ENCODE measurements around the gene KCNJ9.

KCNJ9 gene

DNA sequence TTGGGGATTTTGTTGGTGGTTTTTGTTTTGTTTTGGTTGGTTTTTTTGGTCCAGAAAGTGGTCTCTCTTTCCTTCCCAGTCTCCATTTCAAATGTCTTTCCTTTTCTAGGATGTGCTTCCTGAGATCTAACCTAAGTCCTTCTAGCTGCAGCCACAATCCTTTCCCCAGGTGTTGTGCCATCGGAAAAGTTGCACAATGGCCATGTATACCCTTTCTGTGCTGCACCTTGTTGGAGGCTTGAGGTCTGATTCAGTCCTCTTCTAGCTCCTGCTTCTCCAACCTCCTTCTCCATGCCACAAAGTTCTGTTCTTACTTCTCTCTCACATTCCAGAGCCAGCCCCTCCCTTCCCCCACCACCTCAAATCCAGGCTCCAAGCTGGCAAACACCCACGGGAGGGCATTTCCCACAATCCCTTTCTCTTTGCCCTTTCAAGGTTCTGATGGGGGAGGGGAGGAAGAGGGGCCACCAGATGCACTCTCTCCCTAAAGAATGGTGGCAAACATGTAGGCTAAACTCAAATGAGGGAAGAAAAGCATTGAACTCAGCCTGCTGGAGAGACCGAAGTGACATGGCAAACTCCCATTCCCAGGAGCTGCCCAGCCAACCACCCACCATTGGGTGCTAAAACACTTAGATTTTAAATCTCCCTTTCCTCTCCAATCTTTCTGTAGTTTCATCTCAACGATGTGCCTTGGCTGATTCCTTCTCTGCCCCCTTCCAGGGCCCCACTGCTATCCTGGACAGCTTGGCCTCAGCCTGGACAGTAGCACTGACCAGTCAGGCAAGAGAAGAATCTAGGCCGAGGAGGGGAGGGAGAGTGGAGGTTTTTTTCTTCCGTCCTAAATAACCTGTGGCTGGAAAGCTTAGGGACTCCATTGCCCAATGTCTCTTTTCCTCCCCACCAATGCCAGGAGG is 14.3 kb upstream of the KCNJ9 start:
- DNase-seq (ENCODE audit: low read depth): no peak

DNA sequence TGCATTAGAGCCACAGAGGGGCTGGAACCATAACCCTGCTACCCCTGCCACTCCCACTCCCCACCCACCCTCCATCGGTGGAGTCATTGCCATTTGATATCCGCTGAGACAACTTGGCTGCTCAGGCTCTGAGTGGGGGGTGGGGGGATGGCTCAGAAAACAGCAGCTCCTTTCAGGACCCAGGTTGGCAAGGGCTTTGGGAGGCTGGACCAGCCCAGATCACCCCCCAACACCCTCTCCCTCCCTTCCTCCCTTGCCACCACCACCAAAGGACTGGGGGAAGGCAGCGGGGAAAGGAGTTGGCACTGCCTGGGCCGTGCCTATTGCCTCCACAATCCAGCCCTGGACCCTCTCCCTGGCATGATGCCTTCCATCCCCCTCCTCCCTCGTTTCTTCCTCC is 13.1 kb upstream of the KCNJ9 start:
- no peak for DNase-seq (ENCODE audit: low read depth)

DNA sequence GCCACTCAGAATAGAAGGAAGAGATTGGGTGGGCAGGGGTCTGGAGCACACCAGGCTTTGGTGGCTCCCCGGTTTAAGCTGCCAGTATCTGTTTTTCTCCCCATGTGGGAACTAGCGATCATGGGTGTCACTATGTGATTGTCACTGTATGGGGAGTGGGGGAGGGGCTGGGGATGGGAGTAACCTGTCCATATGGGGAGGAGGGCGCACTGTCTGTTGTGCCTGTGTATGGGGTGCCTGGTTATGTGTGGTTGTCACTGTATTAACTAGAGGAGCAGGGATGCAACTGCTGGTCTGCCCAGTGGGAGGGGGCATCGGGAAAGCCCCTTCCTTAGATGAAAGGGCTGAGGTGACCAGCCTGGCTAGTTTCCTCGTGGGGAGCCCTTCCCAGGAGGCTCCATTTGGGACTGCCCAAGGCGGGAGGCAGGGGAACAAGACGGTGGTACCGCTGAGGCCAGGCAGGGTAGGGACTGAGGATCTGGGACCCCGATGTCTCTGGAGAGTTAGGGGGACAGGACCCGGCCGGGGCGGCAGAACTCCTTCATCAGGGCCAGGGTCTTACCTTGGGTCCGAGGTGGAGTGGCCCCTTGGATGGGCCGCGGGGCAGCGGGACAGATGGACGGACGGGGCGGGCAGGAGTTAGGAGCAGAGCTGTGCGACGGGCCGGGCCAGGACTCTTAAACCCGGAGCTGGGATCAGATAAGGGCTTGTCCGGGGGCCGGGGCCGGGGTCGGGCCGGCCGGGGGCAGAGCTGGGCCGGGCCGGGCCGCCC is 11.7 kb upstream of the KCNJ9 start, which contains the start of gene KCNJ10:
KCNJ10 (minus strand) TSS at position 701 of the 772 bp plus-strand sequence. CDS start 27,628 bp downstream, outside the sequence.
- no peak for DNase-seq (ENCODE audit: low read depth)

DNA sequence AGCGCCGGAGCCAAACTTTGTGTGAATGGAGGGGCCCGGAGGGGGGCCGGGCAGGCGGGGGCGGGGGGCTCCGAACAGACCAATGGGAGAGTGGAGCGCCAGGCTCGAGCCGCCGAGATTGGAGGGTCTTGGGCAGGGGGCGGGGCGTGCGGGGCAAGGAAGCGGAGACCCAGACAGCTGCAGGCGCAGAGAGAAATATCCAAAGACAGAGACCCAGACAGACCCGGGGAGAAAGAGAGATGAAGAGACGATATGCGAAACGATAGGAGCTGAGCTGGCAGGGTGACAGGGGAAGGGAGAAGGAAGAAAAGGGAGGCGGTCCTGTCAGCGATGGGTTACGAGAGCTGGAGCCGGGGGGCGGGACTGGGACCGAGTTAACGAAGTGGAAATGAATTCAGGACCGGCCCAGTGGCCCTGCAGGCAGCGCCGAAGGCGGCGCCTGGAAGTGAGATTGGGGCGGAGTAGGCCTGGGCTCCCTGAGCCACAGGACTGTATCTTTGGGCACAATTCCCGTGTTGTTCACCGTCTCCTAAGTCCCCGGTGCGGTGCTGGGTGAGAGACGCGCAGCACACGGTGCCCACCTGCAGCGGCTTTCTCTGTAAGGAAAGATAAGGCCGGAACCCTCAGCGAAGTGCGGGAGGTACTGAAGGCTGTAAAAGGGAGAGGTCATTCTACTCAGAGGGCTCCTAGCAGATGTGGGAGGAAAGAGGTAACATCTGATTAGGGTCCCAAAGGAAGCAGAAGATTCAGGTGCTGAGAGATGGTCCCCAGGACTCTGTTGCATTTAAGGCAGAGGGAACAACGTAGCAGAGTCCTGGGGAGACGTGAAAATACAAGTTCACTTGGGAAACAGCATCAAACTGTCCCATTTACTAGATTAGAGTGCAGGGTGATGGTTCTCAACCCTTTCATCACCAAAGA is 10.8 kb upstream of the KCNJ9 start:
- no peak for DNase-seq (ENCODE audit: low read depth)

DNA sequence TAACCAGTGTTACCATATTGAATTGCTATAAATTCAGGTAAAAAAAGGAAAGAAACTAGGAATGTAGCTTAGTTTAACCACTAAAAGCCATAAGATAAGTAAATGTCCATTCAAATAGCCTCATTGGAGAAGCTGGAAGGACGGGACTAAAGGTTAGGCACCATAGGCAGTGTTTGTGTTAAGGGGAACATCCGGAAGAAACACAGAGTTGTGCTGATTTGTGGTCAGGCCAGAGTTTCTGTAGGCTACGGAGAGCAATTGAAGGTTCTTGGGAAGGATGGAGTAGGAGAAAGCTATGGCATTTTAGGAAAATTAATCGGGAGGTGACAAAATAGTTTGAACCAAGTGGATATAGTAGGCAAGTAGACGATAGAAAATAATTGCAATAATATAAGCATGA is 10.0 kb upstream of the KCNJ9 start:
- DNase-seq (ENCODE audit: low read depth): no peak

DNA sequence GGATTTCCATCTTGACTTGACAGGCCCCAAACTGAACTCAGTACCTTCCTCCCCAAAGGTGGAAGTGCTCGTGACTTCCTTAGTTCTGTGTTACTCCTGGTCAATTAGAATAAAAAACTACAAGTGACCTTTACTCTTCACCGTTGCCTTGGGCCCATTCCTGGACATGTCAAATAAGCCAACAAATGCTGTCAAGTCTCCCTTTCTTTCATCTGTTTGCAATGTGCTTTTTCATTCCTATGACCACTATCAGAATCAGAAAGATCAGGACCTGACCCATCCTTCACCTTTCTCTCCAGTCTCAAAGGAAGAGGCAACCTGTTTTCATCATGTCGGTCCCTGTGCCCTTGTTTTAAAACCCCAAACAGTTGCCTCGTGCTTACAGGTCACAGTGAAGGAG is 6.5 kb upstream of the KCNJ9 start:
- DNase-seq (ENCODE audit: low read depth): no peak

DNA sequence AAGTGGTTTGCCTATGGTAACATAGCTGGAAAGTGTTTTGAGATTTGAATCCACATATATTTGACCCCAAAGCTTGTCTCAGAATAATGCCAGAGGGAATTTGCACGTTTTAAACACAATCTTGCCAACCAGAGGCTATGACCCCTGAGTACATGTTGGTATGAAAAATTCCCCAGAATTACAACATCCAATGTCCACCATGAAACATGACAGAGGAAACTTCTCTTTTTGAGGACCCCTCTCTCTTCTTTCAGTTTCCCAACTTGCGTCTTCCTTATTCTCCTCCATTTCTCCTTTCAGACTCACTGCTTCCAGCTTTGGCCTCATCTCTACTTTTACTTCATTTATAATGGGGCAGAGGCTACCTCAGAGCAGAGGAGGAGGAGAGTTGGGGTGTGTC is 5.5 kb upstream of the KCNJ9 start:
- DNase-seq (ENCODE audit: low read depth): no peak

DNA sequence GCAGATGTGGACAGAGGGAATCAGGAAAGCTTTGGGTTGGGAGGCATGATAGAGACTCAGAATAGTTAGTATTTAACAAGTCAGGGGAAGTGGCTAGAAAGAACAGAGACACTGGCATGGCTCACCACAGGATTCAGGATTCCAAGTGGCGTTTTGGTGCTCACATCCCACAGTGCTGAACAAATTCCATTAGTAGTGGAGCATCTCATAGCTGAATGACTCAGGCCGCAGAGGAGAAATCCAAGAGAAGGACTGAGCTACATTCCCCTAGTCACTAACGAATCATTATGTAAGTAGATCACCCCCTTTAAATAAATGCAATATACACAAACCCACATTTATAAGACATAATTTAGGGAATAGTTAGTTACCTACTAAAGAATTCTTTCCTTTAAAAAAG is 5.0 kb upstream of the KCNJ9 start:
- DNase-seq (ENCODE audit: low read depth): no peak

DNA sequence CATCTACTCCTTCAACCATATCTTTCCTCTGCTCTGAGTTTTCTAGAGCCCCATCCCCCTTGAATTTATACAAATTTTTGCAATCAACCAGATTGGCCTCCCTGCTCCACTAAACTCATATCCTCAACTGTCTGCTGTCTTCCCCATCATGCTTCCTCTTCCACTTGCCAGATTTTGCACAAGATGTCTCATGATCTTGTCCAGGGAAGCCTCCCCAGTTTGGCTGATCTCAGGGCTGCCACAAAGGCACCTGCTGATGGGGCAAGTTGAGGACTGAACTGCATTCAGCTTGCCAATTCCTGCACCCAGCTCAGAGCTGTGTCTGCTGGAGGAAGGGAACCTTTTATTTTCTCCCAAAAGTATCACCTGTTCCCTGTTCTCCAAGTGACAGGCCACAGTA is 3.9 kb upstream of the KCNJ9 start:
- DNase-seq (ENCODE audit: low read depth): no peak

DNA sequence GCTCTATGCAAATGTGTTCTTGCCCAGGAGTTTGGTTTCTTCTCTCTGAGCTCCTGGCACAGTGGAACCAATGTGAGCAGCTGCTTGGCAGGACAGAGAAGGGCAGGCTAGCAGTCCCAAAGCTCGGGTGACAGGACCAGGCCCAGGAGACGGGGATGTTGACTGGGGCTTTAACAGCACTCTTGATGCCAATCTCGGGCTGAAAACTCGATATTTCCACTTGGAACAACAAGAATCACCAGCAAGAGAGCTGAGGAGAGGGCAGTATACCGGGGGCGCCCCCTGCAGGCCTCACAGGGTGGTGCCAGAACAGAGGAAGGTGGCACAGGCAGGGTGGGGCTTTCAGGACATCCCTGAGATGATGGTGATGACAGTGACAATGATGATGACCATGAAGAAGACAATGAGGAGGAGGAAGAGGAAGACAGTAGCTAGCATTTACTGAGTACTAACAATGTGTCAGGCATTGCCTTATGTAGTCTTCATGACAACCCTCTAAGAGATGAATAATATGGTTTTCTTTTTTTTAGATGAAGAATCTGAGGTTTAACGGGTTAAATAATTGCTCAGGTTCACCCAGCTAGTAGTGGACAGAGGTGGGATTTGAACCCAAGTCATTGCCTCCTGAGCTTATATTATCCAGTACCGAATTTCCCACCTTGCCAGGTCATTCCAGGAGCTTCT is 2.7 kb upstream of the KCNJ9 start:
- DNase-seq (ENCODE audit: low read depth): no peak

DNA sequence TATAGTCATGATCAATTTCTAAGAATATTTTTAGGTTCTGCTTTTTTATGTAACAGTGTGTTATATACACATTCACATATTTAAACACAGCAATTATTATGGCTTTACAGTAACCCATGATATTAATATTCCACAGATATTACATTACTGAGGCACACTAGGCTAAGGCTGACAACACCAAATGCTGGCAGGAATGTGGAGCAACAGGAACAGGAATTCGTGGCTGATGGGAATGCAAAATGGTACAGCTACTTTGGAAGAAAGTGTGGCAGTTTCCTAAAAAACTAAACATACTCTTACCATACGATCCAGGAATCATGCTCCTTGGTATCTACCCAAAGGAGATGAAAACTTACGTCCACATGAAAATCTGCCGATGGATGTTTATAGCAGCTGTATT is 1.9 kb upstream of the KCNJ9 start:
- no peak for DNase-seq (ENCODE audit: low read depth)

DNA sequence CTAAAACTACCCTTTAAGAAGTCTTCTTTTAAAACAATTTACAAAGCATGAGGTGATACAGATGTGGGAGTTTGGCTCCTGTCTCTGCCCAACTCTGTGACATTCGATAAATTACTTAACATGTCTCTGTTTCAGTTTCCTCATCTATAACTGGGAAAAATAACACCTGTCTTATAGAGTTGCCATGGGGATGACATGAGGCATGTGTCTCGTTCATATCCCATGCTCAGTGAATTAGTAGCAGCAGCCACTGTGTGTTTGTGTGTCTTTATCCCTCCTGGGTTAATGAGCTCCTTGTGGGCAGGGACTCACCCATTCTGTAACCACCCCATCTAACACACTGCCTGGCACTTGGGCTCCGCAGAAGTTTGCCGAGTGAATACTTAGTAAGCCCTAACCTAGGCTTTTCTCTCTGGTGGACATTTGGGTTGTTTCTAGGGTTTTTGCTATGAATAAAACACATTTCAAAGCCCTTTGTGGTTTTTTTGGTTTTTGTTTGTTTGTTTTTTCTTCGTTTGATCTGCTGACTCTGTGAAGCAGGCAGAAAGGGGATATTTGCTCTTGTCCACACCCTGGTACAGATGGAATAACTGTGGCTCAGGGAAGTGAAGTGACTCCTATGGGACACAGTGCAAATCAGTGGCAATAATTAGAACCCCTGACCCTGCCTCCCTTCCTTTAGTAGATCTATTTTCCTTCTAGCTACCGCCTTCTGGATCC is 797 bp upstream of the KCNJ9 start:
- no peak for DNase-seq (ENCODE audit: low read depth)

DNA sequence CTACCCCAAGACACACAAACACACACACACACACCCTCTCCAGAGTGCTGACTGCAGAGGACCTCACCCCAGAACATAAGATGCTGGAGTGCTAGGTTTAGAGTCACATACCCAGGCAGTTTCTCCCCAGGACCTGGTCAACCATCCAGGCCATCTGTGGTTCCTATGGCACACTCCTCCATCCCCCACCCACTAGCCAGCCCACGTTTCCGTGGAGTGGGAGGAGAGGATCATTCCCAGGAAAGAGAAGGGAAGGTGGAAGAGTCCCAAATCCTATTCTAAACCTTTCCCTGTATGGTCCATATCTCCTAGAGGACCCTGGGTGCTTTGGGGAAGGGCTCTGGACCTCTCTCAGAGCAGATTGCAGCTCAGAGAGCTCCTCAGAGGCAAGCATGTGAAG is 1.1 kb downstream of the KCNJ9 start:
- DNase-seq (ENCODE audit: low read depth): no peak

DNA sequence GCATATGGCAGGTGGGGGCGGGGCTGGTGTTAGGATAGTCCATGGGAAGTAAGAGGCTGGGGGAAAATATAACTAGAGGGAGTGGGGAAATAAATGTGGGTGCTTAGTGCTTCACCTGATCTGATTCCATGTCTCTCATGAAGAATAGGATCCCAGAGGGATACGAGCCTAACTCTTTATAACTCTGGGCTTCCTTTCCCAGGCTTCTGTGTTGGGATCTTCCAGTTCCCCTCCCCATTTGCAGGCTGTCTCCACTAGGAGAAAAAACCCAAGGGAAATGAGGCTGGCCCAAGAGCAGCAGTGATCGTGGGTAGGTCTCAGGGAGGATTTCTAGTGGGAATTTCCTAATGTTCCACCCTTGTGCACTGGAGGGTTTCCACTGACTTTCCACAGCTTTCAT is 1.6 kb downstream of the KCNJ9 start:
- no peak for DNase-seq (ENCODE audit: low read depth)

DNA sequence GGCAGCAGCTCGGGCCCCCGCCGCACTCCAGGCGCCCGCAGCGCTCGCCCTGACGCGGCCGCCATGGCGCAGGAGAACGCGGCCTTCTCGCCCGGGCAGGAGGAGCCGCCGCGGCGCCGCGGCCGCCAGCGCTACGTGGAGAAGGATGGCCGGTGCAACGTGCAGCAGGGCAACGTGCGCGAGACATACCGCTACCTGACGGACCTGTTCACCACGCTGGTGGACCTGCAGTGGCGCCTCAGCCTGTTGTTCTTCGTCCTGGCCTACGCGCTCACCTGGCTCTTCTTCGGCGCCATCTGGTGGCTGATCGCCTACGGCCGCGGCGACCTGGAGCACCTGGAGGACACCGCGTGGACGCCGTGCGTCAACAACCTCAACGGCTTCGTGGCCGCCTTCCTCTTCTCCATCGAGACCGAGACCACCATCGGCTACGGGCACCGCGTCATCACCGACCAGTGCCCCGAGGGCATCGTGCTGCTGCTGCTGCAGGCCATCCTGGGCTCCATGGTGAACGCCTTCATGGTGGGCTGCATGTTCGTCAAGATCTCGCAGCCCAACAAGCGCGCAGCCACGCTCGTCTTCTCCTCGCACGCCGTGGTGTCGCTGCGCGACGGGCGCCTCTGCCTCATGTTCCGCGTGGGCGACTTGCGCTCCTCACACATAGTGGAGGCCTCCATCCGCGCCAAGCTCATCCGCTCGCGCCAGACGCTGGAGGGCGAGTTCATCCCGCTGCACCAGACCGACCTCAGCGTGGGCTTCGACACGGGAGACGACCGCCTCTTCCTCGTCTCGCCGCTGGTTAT is 2.8 kb downstream of the KCNJ9 start:
- DNase-seq (ENCODE audit: low read depth): no peak

DNA sequence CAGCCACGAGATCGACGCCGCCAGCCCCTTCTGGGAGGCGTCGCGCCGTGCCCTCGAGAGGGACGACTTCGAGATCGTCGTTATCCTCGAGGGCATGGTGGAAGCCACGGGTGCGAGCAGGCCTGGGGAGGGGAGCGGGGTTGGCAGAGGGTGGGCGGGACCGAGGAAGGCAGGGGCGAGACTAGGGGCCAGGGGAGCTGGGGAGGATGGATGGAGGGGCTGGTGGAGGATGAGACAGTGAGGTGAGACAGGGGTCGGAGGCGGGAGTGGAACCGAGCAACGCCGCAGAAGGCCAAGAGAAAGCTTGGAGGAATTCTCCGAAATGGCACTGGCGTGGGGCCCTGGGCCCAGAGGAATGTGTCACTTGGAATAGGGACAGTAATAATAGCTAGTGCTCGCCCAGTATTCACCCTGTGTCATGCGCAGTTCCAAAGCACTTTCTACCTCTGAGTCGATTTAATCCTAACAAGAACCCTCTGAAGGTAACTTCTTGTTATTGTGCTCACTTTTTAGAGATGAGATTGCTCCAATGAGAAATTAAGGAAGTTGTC is 3.5 kb downstream of the KCNJ9 start:
- no peak for DNase-seq (ENCODE audit: low read depth)

DNA sequence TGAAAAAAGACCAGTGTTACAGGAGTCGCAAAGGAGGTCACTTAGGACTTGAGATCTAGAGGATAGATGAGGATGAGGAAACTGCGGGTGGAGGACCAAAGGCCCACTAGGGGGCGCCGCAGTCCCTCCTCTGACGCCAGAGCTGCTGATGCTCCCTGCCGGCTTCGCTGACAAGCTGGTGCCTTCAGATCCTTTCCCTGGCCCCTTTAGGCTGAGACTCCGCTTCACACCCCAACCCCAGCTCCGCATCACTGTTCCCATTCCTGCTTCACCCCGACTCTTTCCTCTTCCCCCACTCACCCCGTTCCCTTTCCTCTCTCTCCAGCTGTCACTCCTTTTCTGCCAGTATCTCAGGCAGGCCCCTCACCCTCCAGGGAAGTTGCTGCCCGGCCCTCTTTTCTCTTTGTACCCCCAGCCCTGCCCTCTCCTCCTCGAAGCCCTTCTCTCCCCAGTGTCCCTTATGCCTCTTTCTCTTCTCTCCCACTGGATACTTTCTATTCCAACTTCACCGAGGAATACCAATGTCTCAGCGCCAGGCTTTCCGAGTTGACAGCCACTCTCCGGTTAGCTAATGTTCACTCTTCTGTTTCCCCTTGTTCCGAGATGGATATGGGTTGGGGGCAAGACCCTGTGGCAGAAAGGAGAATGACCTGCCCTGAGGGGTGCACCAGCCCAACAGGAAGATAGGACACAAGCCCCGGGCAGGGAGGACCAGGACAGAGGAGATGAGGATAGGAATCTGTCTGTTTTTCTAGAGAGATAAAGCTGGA is 4.5 kb downstream of the KCNJ9 start:
- peak; percentile 60 for DNase-seq (ENCODE audit: low read depth)

DNA sequence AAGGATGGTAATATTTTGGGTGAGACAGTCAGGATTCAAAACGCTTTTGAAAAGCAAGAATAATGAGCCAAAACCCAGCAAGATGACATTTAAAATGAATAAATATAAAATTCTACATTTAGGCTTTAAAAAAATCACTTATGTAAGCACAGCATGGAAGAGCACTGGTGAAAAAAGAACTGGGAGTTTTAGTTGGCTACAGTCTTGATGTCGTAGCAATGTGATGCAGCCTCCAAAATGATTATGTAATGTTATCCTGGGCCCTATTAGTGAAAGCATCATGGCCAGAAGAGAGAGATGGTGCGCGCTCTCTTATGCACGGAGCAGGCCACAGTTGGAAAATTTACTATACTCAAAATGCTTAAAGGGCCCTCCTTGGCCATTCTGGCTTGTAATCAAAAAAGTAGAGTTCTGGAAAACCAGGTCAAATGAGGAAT is 5.1 kb downstream of the KCNJ9 start:
- DNase-seq (ENCODE audit: low read depth): no peak

DNA sequence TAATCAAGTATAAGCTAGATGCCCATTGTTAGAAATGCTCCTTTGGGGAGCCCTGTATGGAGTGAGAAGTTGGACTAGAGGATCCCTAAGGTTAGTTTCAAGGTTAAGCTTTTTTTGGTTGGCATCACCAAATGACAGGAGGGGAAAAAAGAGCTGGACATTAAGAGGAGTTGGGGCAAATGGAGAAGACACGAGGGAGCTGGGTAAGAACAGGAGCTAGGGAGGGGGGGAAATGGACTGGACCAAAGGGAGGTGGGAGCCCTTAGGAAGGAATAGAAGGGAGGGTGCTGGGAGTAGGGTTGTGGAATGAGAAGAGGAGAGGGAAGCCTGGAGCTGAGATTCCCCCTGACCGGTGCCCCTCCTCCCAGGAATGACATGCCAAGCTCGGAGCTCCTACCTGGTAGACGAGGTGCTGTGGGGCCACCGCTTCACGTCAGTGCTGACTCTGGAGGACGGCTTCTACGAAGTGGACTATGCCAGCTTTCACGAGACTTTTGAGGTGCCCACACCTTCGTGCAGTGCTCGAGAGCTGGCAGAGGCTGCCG is 5.9 kb downstream of the KCNJ9 start:
- DNase-seq (ENCODE audit: low read depth): no peak

Measured in fibroblast of the conjunctiva (primary cell).